Femur (tissue), 1 donor: Measurements from ENCODE around the gene ADARB2.
A peak's percentile ranks its signal among the peaks of the same experiment; 100 is the strongest.

Source experiments
- DNase-seq: peaks from one replicate; pipeline ENCODE4 v3.0.0-alpha.2; 2017

The ADARB2 gene

DNA sequence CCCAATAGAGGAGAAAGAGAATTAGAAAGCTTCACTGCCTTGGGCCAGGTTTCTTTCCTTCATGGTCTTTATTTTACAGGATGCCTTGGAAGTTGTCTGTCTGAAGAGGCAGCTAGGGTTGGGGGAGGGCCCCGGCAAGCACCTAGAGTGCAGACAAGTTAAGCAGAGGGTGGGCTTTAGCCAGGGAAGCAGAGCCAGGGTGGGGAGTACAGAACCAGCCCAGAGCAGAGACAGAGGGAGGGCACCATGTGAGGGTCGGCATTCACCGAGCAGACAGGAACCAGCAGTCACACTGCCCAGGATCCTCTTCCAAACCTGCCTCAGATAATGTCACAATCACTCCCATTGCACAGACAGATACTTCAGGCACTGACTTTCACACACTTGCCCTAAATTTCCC, 75.9 kb downstream of the ADARB2 start:
- DNase-seq, result no peak

DNA sequence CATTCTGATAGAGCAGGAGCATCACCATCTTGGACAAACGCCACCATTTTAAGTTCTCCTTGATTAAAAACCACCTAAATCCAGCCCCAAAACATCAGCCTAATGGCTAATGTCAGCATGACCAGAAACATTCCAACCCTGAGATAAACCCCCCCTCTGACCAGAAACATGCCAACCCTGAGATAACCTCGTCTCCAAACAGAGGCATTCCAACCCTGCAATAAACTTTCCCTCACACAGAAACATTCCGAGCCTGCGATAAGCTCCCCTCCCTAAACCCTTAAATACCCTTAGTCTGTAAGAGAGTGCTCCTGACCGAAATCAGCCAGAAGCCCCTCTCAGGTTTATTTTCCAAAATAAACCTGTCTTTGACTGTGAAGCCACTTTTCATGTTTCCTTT, 76.5 kb downstream of the ADARB2 start:
- no peak for DNase-seq

DNA sequence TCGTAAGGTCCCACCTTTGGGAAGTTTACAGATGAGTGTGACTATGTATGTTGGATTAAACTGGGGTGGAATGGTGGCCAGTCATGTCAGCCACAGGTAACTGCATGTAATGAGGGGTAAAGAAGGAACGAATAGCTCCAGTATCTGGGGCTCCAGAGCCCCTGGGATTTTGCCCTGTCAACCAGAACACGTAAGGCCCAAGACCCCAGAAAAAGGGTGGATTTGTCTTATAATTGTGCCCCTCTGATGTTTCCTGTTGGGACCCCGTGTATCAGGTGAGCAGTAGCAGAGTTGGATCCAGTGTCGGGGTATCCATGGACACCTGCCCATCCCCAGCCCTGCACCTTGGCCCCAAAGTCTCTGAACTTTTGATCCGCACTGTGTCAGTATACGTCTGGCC, 76.9 kb downstream of the ADARB2 start:
- no peak for DNase-seq

DNA sequence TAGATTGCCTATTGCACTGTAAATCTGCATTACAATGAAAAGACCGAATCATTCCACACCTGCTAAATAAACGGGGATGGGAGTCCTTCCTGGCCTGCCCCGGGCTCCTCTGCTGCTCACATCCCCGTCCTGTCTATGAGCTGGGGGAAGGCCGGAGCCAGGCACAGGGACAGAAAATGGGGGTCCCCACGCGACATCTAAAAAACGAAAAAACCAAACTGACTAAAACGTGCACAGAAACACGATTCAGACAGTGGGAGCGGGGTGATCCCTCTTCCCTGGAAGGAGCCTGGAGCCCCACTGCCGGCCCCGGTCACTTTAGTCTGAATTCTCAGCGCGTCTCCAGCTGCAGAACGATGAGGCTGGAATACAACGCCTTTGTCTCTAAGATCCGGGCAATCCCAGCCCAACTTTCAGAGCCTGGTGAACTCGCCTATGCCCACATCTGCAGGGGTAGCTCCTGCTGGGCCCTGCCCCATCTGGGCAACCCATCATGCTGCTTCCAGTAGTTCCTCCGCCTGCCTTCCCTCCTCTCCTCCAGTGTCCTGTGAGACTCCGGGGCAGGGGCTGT, 78.0 kb downstream of the ADARB2 start:
- no peak for DNase-seq

DNA sequence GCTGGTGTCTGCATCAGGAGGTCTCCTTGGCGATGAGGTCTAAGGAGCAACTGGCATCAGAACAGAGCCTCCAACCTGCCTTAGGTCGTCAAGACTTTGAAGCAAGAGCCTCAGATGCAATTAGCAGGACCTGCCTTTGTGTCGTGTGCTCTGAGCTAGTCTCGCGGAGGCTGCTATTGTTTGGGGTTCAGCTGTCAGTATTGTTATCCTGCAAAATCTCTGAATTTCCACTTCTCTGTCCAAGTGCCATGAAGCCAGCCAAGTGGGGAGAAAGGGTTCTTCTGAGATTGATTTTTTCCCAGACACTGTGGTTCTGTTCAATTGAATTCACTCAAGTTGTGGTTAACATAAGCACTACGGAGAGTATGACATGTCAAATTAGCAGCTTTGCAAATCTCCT, 78.7 kb downstream of the ADARB2 start:
- DNase-seq, result no peak

DNA sequence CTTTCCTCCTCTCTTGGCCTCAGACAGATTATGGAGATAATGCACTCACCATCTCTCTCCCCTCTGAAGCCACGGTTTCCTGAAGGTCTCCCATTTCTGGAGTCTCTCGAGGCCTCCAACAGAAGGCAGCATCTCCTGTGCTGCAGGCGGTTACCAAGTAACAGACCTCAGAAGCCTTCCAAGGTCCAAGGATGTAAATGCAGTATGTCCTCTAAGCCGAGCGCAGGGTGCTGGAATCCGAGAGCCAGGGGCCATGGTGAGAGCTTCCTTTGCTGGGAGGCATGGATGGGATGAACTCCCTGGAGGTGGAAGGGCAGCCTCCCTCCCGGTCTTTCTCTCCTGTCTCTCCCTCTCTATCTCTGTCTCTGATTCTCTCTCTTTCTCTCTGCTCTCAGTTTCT, 79.8 kb downstream of the ADARB2 start:
- no peak for DNase-seq

DNA sequence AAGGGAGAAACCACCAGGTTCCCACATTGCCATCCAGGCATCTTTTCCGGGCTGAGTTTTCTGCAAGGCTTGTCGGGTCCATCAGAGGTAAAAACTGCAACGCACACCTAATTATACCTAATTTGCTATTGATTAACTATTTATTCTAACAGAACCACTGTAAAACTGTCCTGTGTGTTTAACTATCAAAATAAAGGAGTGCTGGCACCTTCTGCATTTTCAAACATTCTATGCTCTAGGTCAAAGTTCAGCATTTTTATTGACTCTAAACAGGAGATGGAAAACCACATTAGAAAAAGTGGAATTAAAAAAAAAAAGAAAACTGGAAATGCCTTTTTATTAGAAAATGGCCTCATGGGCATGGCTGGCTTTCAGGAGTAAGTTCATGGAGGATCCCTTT, 82.0 kb downstream of the ADARB2 start:
- DNase-seq, result no peak

DNA sequence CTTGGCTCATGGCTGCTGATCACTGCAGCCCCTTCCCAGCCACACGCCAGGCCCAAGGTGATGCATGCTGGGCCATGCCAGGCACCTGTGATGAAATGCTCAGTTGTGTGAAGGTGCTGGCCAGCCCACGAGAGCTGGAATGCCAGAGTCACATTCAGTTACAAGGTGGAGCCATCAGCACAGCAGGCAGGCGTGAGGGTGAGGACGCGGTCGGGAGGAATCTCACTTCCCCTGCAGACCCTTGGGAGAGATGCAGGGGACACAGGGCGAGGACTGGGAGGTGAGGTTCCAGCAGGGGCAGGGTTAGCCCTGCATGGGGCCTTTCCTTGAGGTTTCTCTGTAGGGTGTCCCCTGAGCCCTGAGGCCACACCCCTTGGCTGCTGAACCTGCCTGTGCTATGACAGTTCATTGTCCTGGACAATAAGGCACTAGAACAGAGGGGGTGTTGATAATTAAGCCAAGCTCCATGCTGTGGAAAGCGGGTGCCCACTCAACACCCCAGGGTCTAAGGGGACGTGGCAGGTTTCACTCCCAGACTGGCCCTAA, 82.4 kb downstream of the ADARB2 start:
- no peak for DNase-seq

DNA sequence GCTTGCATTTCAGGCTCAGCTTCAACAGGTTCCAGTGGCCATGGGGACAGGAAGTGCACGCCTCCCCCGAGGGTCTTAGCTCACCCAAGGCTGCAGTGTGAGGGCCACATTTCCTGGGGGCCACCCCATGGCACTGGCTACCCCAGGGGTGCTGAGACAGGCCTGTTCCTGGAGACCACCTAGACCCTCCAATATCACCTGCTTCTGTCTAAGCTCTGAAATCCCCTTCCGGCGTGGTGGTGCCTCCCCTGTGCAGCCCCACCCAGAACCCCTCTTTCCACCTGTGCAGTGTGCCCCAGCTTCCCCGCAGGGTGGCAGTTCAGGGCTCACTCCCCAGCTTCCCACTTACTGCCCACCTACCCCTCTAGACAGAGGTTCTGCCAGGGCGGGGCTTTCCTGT, 83.1 kb downstream of the ADARB2 start:
- DNase-seq, result no peak

DNA sequence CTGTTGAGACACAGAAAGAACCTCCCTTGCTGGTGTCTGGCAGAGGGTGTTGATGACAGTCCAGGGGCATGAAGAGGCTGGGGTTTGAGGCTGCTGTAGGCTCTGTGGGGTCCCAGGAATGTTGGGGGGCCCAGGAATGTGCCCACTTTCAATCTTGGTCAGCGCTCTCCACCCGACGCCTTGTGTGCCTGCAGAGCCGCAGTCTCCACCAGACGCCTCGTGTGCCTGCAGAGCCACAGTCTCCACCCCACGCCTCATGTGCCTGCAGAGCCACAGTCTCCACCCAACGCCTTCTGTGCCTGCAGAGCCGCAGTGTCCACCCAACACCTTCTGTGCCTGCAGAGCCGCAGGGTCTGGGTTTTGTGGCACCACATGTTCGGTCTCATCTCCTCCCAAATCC, 84.0 kb downstream of the ADARB2 start:
- DNase-seq, result no peak

DNA sequence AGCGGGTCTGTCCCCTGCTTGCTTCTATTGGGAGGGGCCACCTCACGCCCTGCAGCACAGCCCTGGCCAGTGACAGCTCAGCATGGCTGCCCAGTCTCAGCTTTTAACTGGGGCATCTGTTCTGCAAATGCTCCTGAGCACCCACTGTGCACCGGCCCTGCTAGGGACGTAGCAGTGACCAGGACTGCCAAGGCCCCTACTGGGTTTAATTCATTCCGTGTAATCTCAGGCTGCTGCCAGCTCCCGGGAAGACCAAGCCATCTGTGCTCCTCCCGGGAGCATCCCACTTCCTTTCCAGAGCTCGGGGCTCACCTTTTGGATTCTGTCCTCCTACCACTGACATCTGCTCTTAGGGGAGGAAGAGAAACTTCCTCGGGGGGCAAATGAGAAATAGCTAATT, 85.2 kb downstream of the ADARB2 start:
- DNase-seq, result no peak

DNA sequence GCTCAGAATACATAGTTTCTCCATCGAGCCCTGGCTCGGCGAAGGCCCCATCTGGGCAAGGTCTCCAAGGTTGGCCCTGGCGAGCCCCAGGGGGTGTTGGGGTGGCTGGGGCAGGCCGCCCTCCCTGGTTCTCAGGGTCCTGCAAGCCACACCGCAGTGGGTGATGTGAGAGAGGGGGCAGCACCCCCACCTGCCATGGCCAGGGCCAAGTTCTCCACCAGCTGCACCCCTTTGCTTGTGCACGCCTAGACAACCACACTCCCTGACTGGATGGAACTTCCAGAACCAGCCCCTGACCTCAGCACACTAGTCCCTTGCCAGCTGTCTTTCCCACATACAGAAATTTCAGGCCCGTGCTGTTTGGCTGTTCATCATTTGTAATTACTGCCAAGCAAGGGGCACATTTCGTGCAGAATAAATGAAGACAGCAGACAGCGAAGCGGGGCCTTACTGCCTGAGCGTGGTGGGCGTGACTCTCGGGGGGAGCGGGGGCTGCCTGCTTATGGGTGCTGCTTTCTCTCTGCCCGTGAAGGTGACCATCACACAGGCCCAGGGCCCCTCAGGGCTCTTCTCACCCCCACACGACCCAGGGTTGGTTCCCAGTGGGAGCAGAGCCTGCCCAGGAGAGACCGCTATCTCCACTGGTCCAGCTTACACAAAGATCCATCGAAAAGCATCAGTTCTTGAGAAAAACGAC, 85.9 kb downstream of the ADARB2 start:
- no peak for DNase-seq

DNA sequence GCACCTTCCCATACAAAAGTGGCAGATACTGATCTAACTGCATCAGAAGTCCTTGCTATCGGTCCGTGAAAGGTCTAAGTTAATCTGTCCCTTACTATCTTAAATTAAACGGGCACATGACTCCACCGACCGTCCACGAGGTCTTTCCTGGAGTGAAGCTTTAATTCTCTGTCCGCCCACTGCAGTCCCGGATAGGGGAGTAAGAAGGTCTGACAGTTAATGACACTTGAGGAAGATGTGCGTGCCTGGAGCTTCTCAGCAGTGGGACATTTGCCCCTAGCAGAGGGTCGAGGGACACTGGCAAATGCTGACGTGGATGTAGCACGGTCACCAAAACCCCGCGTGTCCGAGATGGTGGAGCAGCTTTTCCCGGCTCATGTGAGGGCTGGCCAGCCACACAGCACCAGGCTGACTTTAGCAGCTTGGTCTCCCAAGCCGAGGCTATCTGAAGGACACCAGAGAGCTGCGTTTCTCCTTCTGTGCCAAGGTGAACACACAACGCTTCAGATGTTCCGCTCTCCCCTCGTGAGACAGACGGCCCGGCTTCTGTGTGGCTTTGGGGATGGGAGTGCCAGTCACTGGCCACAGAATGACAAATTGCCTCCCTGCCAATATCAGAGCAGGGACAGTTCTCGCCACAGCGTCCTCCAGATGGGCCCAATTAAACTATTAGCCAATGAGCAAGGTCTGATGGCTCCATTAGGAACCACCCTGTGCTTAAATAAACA, 86.6 kb downstream of the ADARB2 start:
- DNase-seq, result no peak

DNA sequence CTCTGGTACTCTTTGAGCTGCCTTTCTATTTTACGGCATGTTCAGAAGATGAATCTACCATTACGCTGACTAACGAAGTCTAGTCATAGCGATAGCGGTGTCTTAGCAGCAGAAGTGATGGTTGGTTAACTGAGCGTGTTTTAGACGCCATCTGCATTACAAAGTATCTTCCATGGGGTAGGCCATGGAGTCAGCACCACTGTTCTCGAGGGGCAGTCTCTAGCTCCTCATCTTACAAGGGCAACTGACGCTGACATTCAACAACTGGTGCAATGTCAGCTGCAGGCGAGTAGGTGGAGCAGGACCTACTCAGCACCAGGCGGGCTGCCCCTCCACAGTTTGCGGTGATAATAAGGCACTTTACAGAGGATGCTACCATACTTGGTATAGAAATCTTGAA, 88.7 kb downstream of the ADARB2 start:
- DNase-seq, result no peak

DNA sequence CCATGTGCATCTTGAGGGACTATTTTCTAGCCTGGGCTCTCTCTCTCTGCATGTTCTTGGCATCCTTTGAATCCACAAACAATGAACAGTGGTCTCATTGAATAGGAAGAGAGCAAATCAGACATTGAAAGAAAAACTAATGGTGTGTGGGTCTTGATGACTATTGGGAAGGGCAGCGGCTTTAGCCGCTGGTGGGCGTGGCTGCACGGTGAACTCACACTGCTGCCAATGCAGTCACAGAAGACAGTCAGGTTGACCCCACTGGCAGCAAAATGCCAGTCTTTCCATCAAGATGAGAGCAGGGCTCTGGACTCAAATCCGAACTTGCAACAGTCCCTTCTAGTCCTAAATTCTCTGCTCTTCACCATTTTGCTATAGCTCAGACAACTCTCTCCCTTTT, 91.0 kb downstream of the ADARB2 start:
- DNase-seq, result no peak

DNA sequence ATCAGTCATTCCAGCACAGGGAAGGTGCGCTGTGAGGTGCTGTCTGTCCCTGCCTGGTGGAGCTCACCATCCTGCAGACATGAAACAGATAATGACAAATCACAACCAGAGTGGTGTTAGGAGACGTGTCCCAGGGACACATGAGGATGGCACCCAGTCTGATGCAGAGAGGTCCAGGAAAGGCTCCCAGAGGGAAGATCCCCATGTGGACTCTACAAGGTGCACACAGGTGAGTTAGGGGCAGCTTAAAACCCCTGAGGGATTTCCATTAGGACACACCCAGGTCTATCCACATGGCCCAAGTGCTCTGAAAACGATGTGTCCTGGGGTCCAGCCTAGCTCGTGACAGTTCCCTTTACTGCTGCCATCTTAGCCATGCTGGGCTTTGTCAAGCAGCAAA, 91.4 kb downstream of the ADARB2 start:
- DNase-seq, result no peak

DNA sequence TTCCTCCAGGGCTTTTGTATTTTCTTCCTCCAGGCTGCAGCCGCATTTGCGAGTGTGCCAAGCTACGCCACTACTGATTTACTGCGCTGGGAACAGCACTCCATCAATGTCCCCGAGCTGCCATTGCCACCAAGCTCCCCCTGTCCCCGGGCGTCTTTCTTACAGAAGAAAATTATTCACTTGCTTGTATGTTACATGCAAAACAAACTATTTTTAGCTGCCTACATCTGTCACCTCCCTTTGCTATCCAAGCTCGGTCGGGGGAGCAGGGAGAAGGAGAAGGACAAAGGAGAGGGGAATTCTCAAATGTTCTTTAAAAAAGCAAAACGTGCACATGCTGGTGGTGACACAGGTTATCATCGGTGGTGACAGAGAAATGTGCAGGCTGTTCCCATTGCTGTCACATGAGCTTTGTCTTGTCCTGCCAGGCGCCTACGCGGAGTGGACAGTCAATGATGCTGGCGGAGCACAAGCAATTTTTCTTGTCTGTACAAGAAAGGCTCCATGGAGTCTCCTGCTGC, 93.1 kb downstream of the ADARB2 start:
- DNase-seq, result no peak

DNA sequence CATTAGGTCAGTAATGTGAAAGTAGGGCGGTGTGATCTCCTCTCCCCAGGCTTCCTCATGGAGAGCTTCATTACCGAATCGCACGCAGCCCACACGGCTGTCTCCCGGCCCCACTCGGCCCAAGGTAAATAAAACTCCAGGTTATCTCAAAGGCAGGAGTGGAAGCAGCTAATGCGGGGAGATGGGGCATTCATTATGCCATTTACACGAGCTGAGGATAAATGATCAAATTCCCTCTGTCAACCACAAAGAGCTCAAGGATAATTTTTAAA, 93.5 kb downstream of the ADARB2 start:
- DNase-seq, result no peak

DNA sequence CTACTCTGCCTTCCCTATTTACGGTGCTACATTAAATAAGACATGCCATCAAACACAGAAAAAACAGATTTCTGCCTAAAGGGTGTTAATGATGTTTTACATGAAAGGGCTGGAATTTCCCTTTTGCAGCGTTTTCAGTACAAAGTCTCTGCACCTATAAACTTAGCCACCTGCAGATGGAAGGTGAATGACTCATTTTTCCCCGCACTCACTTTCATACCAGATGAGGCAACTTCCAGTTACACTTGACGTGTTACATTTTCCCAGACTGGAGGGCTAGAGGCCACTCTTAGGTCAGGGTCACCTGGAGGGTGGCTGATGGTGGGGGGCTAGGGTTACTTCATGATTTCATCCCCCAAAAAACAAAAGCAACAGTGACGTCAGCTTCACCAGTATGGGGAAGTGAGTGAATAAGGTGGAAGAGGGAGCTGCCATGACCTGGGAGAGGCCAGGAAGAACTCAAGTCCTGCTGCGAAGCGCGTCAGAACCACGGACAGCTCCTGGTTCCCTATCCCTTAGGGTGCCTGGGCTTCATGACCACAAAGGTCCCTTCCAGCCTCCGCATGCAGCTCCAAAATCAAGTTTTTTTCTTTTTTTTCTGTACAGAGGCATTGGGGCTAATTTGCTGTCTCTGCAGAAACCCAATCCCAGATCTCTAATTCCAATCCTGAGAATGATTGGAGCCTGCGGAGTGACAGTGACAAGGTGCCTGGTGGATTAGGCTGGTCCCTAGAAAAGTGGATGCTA, 94.0 kb downstream of the ADARB2 start:
- peak; percentile 54 for DNase-seq

DNA sequence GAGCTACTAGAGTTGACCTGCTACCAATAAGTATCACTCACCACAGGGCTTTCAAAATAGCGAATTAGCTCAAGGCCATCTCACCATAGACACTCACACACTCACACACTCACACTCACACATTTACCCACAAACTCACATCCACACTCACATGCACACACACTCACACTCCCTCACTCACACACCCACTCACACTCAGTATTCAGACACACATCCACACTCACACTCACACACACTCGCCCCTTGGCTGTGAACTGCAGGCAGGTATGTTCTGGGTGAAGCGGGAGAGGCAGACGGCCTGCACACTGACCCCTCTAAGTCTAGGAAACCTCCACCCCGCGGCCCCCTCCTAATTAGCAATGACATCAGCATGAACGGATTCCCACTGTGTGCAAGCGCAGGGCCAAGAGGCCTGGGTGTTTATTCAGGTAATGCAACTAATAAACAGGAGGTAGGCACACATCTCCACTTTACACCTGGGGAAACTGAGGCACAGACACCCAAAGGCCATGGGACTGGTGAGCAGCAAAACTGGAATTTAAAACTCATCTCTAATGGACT, 94.6 kb downstream of the ADARB2 start:
- no peak for DNase-seq

DNA sequence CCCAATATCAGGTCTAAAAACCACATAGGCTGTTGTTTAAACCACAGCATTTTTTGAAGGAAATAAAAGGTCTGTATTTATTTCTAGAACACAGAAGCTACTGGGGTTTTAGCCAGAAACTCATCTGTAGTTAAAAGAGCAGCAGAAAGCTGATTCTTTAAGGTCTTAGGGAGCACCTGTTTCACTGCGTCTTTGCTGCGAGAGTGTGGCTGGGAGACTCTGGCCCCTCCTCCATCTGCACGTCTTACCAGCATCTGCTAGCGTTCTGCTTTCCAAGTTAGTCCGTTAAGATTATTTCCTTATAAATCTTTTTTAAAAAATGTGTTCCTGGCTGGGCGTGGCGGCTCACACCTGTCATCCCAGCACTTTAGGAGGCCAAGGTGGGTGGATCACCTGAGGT, 95.9 kb downstream of the ADARB2 start:
- no peak for DNase-seq

DNA sequence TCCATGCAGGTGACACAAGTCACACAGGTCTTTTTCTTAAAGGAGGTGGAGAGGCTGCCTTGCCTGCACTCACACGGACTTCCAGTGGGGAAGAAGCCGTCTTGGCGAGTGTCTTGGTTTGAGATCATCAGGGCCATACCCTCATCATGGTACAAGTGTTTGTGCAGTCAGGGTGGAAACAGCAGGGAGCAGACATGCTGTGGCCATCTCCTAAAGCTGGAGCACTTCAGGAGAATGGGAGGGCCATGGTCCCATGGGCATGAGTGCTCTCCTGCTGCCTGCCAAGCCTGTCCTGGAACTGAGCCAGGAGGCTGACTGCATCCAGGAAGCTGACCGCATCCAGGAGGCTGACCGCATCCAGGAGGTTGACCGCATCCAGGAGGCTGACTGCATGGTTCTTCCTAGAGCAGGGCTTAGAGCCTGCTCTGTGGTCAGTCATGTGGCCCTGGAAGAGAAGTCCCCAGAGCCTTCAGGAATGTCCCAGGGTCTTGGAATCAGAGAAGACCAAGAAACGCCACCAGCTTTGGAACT, 98.4 kb downstream of the ADARB2 start:
- DNase-seq, result no peak

DNA sequence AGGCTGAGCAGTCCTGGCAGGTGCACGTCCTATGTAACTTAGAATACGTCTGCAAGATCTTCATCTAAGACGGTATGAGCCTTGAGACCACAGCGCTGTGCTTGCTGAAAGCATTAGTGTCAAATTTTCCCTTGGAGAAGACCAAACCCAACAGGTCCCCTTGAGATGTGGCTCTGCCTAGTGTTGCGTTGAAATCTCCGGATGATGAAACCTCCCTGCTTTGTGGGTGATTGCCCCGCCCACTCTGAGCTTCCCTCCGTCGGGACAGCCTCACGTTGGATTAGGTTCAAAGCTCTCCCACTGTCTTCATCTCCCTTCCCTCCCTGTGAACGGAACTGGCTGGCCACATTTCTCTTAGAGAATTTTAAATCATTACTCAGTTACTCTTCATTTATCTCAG, 102.0 kb downstream of the ADARB2 start:
- DNase-seq, result no peak
